ENCODE results near the gene WWOX.

DNA sequence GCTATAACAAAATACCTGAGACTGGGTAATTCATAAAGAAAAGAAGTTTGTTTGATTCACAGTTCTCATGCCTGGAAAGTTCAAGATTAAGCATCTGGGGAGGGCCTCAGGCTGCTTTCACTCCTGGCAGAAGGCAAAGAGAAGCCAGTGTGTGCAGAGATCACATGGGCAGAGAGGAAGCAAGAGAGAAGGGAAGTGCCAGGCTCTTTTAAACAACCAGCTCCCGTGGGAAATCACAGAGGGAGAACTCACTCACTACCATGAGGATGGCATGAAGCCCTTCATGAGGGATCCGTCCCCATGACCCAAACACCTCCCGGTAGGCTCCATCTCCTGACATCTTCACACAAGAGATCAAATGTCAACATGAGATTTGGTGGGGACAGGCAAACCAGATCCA is 999.5 kb downstream of the WWOX start:
- TF ChIP-seq, protein P1, sequence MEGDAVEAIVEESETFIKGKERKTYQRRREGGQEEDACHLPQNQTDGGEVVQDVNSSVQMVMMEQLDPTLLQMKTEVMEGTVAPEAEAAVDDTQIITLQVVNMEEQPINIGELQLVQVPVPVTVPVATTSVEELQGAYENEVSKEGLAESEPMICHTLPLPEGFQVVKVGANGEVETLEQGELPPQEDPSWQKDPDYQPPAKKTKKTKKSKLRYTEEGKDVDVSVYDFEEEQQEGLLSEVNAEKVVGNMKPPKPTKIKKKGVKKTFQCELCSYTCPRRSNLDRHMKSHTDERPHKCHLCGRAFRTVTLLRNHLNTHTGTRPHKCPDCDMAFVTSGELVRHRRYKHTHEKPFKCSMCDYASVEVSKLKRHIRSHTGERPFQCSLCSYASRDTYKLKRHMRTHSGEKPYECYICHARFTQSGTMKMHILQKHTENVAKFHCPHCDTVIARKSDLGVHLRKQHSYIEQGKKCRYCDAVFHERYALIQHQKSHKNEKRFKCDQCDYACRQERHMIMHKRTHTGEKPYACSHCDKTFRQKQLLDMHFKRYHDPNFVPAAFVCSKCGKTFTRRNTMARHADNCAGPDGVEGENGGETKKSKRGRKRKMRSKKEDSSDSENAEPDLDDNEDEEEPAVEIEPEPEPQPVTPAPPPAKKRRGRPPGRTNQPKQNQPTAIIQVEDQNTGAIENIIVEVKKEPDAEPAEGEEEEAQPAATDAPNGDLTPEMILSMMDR (IDR thresholded peaks at IDR 0.05) = no peak
- TF ChIP-seq POLR2A (IDR thresholded peaks at IDR 0.05) = no peak

Data from thyroid gland (tissue), 4 donors.